IgD-negative memory B cell (primary cell): ENCODE measurements around the gene VANGL1. TPM values are rescaled to one million over a fixed set of nuclear protein-coding genes. Genes with fewer than 3 reads are reported as not detected.

Experiments used
- H3K27ac Mint-ChIP-seq, 3 donors: one replicate each; pipeline ENCODE4 v1.8.0; 2020 to 2022; ENCODE audit warnings: mild to moderate bottlenecking in 3 of 3, mixed read lengths in 3 of 3, moderate library complexity in 1 of 3
- H3K27me3 Mint-ChIP-seq: one replicate; pipeline ENCODE4 v1.8.0; 2021; ENCODE audit warnings: mixed read lengths
- H3K36me3 Mint-ChIP-seq: one replicate; pipeline ENCODE4 v1.8.0; 2020; ENCODE audit warnings: mild to moderate bottlenecking, mixed read lengths
- H3K4me1 Mint-ChIP-seq, 3 donors: one replicate each; pipeline ENCODE4 v1.8.0; 2020 to 2022; ENCODE audit warnings: mixed read lengths in 3 of 3, mild to moderate bottlenecking in 1 of 3
- H3K4me3 Mint-ChIP-seq, 4 donors: one replicate each; pipeline ENCODE4 v1.8.0; 2020 to 2022; ENCODE audit warnings: mild to moderate bottlenecking in 4 of 4, mixed read lengths in 4 of 4, moderate library complexity in 3 of 4
- H3K9me3 Mint-ChIP-seq, 3 donors: one replicate each; pipeline ENCODE4 v1.8.0; 2020 to 2021; ENCODE audit warnings: mixed read lengths in 3 of 3, mild to moderate bottlenecking in 1 of 3
- polyA plus RNA-seq: library from polyadenylated mRNA; unstranded; fragments of 300-500 nt; fragmentation: Illumina TruSeq; gene quantifications from one replicate; pipeline ENCODE4 v1.2.3, GENCODE V29; 2021

The VANGL1 gene
- polyA plus RNA-seq = 1.5 TPM

DNA sequence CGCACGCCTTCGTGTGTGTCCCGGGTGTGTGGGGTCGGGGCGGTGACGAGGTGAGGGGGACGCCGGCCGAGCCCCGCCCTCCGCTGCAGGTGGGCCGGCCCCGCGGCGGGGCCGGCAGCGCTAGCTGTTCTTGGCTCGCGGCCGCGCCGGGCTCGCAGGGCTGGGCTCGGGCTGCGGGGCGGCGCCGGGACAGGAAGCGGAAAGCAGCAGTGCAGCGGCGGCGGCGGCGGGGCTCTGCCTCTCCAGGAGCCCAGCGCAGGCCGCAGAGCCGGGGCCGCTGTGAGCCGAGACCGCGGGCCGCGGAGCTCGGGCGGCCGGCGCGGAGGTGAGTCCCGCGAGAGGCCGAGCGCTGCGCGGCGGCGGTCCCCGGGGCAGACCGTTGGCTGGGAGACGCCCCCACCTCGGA is at the start of gene VANGL1:
Gene VANGL1 (plus strand): TSS at position 209 of the 406 bp plus-strand sequence. CDS start 9,444 bp downstream, outside the sequence.
- H3K4me3 Mint-ChIP-seq = peak within 1 kb of the TSS; percentile 80 to 91 (median 90)
- H3K36me3 Mint-ChIP-seq = no peaks in the 10 kb centered on the region
- peak within 1 kb of the TSS in 1 of 3 donors; percentile 89 for H3K27ac Mint-ChIP-seq
- peaks cover 24% of the 10 kb centered on the region for H3K27me3 Mint-ChIP-seq
- peaks cover 0 to 12% (median 8%) of the 10 kb centered on the region in 3 donors for H3K4me1 Mint-ChIP-seq
- peaks cover 5 to 14% (median 10%) of the 10 kb centered on the region in 3 donors for H3K9me3 Mint-ChIP-seq

DNA sequence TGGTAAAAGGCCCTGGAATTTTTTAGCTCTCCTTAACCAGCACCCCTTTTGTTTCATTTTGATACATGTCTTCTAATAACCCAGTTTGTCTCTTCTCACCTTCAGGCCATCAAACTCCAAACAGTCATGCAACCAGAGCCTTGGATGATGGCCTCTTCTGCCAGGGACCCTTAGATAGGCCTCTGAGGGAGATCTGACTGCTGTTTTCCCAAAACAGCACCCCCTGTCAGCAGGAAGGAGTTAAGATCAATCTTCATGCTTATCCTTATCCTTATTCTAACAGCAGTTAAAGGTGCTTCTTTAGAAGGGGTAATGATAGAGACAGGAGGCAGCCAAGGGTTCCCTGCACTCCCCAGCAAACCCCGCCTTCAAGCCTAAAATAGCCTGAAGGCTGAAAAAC is 49.5 kb upstream of the VANGL1 start:
- Mint-ChIP-seq H3K27ac (no peak overlapping the region), H3K27me3 (peaks cover 5% of the 10 kb centered on the region), H3K9me3 (peaks cover 0 to 4% (median 1%) of the 10 kb centered on the region in 3 donors), H3K4me3 (no peak overlapping the region), H3K36me3 (peaks cover 2% of the 10 kb centered on the region), H3K4me1 (no peaks in the 10 kb centered on the region)

DNA sequence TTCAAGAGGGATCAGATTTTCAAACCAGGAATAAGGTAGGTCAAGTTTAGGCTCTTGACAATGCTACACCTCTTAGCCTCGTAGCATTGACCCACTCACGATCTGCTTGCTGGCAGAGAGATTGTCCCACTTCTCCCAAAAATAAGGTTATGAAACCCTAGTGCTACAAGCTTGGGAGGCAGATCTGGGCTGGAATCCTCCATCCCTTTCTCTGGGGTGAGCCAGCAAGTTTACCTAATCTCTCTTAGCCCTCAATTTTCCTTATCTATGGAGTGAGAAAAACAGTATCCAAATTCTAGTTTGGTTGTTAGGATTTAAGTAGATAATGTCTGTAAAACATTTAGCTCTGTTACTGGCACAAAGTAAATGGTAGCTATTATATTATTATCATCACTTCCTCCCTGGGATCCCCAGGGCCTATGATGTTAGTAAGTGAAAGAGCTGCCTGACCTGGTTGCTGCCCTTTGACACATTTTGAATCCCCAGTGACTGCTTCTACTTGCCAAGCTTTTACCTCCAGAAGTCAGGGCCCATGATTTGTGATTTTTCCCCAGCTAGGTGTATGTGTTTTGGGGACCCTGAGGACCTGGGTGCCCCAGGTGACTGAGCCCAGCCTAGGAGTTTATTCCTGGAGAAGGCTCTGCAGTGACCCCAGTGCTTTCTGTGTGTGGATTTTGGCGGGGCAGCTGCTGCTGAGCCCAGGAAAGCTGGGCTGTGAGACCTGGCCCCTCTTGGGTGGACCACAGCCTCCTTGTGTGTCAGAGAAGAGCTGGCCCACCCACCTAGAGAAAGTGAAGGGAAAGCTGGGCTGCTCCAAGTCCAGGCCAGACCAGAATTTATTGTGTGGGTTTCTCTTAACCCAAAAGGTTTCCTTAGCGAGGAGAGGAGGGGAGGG is 48.2 kb upstream of the VANGL1 start:
- H3K4me3 Mint-ChIP-seq = no peak overlapping the region
- peaks cover 0 to 1% (median 1%) of the 10 kb centered on the region in 3 donors for H3K9me3 Mint-ChIP-seq
- peaks cover 1% of the 10 kb centered on the region for H3K36me3 Mint-ChIP-seq
- no peak overlapping the region for H3K27ac Mint-ChIP-seq
- peaks cover 5% of the 10 kb centered on the region for H3K27me3 Mint-ChIP-seq
- H3K4me1 Mint-ChIP-seq = no peaks in the 10 kb centered on the region

DNA sequence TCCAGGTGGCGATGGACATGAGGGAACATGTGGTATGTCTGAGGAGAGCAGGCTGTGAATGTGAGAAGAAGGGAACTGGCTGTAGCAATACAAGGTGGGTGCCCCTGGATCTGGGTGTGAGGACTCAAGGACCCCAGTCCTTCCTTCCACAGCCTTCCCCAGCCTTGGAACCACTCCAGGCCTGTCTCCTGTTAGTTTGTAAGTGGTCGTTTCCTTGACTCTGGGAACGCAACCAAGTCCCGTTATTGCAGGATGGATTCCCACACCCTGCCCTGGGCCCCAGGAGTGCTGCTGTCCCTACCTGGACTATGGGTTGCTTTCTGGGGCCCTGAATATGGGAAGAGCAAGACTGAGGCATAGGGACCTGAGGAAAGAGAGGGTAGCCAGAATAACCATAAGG is 47.2 kb upstream of the VANGL1 start:
- peaks cover 0 to 1% (median 0%) of the 10 kb centered on the region in 3 donors for H3K9me3 Mint-ChIP-seq
- no peak overlapping the region for H3K4me3 Mint-ChIP-seq
- H3K27me3 Mint-ChIP-seq = peaks cover 5% of the 10 kb centered on the region
- H3K4me1 Mint-ChIP-seq = no peaks in the 10 kb centered on the region
- H3K36me3 Mint-ChIP-seq = no peaks in the 10 kb centered on the region
- H3K27ac Mint-ChIP-seq = no peak overlapping the region

DNA sequence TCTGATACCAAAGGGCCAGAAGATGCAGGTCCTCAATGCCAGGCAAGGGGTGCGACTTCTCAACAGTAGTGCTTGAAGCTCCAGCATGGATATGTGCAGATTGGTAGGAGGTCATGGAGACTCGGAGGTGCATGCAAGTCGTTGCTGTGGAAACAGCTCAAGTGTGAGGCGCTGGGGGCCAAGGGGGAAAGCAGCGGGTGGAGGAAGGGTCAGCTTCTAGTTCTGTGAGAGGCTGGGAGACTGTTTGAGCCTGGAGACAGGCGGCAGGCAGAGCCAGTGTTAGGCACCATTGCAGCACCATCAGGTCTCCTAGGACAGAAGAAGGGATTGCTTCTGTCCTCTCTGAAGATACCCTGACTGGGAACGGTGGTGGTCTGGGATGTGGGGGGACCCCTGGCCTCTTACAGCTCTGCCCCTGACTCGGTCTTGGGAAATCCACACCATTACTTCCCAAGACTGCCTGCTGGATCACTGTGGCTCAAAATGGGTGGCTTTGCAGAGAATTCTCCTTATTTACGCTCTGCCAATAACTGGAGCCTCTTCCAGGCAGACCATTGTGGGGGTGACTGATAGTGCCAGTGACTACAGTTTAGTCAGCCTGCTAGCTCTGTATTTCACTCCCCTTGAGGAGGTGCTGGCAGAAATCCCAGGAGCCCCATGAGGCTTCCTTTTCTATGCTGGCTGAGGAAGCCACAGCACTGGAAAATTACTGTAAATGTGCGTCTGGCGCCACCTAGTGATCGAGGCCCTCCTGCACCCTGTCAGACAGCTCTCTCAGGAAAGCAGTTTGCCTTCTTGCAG is 46.3 kb upstream of the VANGL1 start:
- Mint-ChIP-seq H3K9me3 (peaks cover 0 to 1% (median 0%) of the 10 kb centered on the region in 3 donors), H3K4me3 (no peak overlapping the region), H3K27me3 (peaks cover 5% of the 10 kb centered on the region), H3K27ac (no peak overlapping the region), H3K36me3 (no peaks in the 10 kb centered on the region), H3K4me1 (no peaks in the 10 kb centered on the region)

DNA sequence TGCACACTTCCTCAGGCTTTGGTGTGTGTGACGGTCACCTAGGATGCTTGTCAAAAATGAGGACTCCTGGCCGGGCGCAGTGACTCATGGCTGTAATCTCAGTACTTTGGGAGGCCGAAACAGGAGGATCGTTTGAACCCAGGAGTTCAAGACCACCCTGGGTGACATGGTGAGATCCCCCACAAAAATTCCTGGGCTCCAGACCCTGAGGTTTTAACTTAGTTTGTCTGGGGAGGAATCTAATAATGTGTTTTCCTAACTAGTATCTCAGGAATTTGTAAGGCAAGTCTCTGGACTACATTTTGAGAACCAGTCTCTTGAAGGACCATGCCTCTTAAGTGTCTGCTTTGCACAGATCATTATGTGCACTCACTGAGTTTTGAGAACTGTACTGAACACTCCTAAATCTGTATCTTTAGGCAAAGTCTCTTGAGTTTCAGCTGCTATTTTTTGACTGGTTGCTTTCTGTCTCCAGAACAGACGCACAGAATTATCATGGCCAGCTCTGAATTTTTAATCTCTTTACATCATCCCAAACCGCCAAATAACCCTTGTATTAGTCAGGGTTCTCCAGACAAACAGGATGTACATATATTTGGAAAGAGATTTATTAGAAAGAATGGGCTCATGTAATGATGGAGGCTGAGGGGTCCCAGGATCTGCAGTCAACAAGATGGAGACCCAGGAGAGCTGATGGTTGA is 45.5 kb upstream of the VANGL1 start:
- no peaks in the 10 kb centered on the region for H3K4me1 Mint-ChIP-seq
- peaks cover 0 to 1% (median 0%) of the 10 kb centered on the region in 3 donors for H3K9me3 Mint-ChIP-seq
- H3K36me3 Mint-ChIP-seq = no peaks in the 10 kb centered on the region
- no peak overlapping the region for H3K27ac Mint-ChIP-seq
- H3K4me3 Mint-ChIP-seq = no peak overlapping the region
- peaks cover 5% of the 10 kb centered on the region for H3K27me3 Mint-ChIP-seq

DNA sequence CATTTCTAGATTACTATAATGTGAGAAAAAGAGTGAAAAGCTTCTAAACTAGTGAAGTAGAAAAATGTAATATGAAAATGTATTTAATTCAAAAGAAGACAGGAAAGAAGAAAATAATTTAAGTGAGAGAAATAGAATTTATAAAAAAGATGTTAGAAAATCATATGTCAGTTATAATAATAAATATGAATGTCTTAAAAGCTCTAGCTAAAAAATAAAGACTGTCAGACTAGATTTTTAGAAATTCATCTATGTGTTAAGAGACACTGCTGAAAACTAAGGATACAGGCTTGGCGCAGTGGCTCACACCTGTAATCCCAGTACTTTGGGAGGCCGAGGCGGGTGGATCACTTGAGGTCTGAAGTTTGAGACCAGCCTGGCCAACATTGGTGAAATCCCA is 37.3 kb upstream of the VANGL1 start:
- Mint-ChIP-seq H3K9me3 (peaks cover 3 to 7% (median 4%) of the 10 kb centered on the region in 3 donors), H3K27ac (no peak overlapping the region), H3K4me1 (peaks cover 0 to 4% (median 0%) of the 10 kb centered on the region in 3 donors), H3K36me3 (no peaks in the 10 kb centered on the region), H3K4me3 (no peak overlapping the region), H3K27me3 (peaks cover 1% of the 10 kb centered on the region)

DNA sequence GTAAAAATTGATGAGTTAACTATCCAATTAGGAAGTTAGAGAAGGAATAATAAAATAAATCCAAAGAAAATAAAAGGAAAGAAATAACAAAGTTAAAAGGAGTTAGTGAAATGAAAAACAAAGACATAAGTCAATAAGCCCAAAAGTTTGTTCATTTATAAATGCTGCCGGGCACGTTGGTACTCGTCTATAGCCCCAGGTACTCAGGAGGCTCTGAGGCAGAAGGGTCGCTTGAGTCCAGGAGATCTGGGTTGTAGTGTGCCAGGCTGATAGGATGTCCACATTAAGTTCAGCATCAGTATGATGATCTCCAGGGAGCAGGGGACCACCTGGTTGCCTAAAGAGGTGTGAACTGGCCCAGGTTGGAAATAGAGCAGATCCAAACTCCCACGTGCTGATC is 35.5 kb upstream of the VANGL1 start:
- H3K27ac Mint-ChIP-seq = no peak overlapping the region
- no peaks in the 10 kb centered on the region for H3K36me3 Mint-ChIP-seq
- H3K4me1 Mint-ChIP-seq = peaks cover 0 to 4% (median 0%) of the 10 kb centered on the region in 3 donors
- no peak overlapping the region for H3K4me3 Mint-ChIP-seq
- H3K27me3 Mint-ChIP-seq = peaks cover 1% of the 10 kb centered on the region
- H3K9me3 Mint-ChIP-seq = peaks cover 3 to 7% (median 4%) of the 10 kb centered on the region in 3 donors

DNA sequence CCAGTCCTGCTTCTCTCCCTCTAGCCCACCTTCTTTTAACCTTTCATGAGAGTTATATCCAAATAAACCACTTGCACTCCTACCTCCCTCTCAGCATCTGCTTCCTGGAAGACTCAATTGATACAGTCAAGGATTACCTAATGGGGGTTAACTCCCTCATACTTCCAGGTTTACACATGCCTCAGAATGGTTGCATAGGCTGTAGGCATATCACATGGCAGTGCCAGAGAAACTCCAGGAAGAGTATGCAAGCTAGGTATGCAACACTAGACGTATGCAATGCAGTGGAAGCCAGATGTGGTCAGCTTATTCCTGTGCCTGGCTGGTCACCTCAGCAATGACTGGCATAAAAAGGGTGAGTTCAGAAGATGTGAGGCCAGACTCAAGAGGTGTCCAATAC is 32.7 kb upstream of the VANGL1 start:
- Mint-ChIP-seq H3K27ac (no peak overlapping the region), H3K27me3 (peaks cover 6% of the 10 kb centered on the region), H3K4me1 (peaks cover 0 to 4% (median 0%) of the 10 kb centered on the region in 3 donors), H3K36me3 (no peaks in the 10 kb centered on the region), H3K4me3 (no peak overlapping the region), H3K9me3 (peaks cover 5 to 12% (median 5%) of the 10 kb centered on the region in 3 donors)

DNA sequence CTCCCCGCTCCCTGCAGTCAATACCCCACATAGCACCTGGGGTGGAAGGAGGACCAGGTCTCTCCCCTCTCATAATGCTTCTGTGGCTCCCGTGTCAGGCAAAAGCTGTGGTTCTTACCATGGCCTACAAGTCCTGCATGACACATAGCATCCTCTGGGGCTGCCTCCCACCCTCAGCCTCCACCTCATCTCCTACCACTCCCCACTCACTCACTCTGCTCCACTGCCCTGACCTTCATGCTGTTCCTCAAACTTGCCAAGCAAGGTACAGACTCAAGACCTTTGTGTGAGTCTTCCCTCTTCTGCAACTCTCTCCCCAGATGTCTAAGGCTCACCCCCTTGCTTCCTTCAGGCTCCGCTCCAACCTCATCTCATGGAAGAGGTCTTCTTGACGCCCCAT is 28.0 kb upstream of the VANGL1 start:
- Mint-ChIP-seq H3K27ac (no peak overlapping the region), H3K27me3 (peaks cover 4% of the 10 kb centered on the region), H3K9me3 (peaks cover 2 to 13% (median 8%) of the 10 kb centered on the region in 3 donors), H3K36me3 (no peaks in the 10 kb centered on the region), H3K4me1 (no peaks in the 10 kb centered on the region), H3K4me3 (no peak overlapping the region)

DNA sequence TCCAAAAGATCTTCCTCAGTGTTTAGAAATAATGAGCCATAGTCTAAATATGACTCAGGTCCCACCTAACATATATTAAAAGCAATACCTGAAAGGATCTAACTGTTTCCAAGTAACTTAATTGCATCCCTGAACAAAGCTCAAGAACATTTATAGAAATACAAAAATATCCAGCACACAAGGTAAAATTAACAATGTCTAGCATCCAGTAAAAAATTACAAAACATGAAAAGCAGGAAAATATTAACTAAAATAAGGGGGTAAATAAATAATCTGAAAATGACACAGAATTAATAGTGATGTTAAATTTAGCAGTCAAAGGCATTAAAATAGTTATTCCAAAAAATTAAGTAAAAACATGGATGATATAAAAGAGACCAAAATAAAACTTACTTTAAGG is 21.3 kb upstream of the VANGL1 start:
- Mint-ChIP-seq H3K4me1 (peaks cover 0 to 1% (median 0%) of the 10 kb centered on the region in 3 donors), H3K4me3 (no peak overlapping the region), H3K27me3 (no peaks in the 10 kb centered on the region), H3K36me3 (no peaks in the 10 kb centered on the region), H3K27ac (no peak overlapping the region), H3K9me3 (peaks cover 11 to 33% (median 16%) of the 10 kb centered on the region in 3 donors)

DNA sequence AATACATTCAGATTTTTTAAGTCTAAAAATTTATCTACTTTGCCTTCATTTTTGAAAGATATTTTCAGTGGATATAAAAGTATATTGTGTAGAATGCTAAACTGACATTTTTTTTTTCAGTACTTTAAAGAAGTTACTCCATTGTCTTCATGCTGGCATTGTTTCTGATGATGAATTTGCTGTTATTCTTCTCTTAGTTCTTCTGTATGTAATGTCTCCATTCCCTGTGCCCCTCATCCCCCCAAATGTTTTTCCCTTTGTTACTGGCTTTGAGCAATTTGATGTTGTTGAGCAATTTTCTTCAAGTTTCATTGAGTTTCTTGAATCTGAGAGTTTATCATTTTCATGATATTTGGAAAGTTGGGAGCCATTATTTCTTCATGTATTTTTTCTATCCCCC is 20.8 kb upstream of the VANGL1 start:
- H3K4me1 Mint-ChIP-seq = peaks cover 0 to 1% (median 0%) of the 10 kb centered on the region in 3 donors
- no peak overlapping the region for H3K27ac Mint-ChIP-seq
- peaks cover 6 to 33% (median 14%) of the 10 kb centered on the region in 3 donors for H3K9me3 Mint-ChIP-seq
- no peak overlapping the region for H3K4me3 Mint-ChIP-seq
- no peaks in the 10 kb centered on the region for H3K36me3 Mint-ChIP-seq
- no peaks in the 10 kb centered on the region for H3K27me3 Mint-ChIP-seq

DNA sequence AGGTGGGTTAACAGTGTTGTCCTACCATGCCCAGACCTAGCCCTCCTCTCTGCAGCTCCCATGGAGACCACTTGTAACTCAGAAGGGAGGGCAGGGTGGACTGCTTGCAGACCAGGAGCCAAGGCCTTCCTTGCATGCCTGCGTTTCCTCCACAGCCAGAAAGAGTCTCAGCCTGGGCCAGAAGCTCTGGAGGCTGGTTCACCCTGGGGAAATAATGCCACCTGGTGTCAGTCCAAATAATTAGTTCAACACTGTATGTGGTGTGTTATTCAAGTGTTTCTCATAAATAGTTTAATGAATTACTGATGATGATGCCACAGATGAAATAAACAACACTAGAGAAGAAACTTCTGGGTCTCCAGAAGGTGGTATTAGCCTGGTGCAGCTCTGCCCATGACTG is 16.9 kb upstream of the VANGL1 start:
- Mint-ChIP-seq H3K4me1 (peaks cover 0 to 1% (median 0%) of the 10 kb centered on the region in 3 donors), H3K4me3 (no peak overlapping the region), H3K9me3 (peaks cover 4 to 21% (median 19%) of the 10 kb centered on the region in 3 donors), H3K27me3 (no peaks in the 10 kb centered on the region), H3K36me3 (no peaks in the 10 kb centered on the region), H3K27ac (no peak overlapping the region)

DNA sequence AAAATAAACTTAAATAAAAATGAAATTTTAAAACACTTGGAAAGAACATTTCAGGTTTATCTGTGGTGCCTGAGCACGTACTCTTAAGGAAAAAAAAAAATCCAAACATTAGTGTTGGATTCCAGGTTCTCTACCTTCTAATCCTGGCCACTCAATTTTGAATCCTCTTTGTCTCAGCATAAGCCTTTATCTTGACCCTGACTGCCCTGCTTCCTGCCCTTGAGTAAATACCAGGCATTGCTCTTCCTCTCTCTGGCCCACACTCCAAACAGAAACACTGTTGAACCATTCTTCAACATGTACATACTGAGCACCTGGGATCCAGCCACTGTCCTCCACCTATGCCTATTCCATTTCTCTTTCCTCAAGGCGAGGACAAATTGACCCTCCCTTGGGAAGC is 11.4 kb upstream of the VANGL1 start:
- H3K27ac Mint-ChIP-seq = no peak overlapping the region
- peaks cover 1% of the 10 kb centered on the region for H3K27me3 Mint-ChIP-seq
- no peak overlapping the region for H3K4me3 Mint-ChIP-seq
- H3K9me3 Mint-ChIP-seq = peaks cover 0 to 7% (median 3%) of the 10 kb centered on the region in 3 donors
- no peaks in the 10 kb centered on the region for H3K36me3 Mint-ChIP-seq
- H3K4me1 Mint-ChIP-seq = no peaks in the 10 kb centered on the region
